ENCODE measurements around the gene ODAD3. TPM values are rescaled to one million over a fixed set of nuclear protein-coding genes. Genes with fewer than 3 reads are reported as not detected.
"Not testable (repeated sequence)": the region's sequence is repeated elsewhere in the genome, so short reads cannot be mapped to it uniquely, and the experiment has no call there.

ODAD3 gene
- total RNA-seq, 1 donor from 2014 or later, result 0.29 TPM

- H3K36me3 ChIP-seq (ENCODE audit: control insufficient read depth, insufficient read depth, low read length), result peaks cover 2% of the 10 kb centered on the region
- no peak for TF ChIP-seq CTCF (IDR thresholded peaks at IDR 0.05; ENCODE audit: insufficient read depth, low read length, poor library complexity, severe bottlenecking)
- H3K4me3 ChIP-seq (ENCODE audit: low read depth, low read length), result no peak overlapping the region
- no peaks in the 10 kb centered on the region for H3K27me3 ChIP-seq (ENCODE audit: control insufficient read depth, insufficient read depth, low read length)
- DNase-seq (ENCODE audit: low read depth), result no peak
Measured at GRCh38 chr19:11445141-11445540, 10.2 kb upstream of the ODAD3 start.

- Histone ChIP-seq H3K27me3 (ENCODE audit: control insufficient read depth, insufficient read depth, low read length) (no peaks in the 10 kb centered on the region), H3K4me3 (ENCODE audit: low read depth, low read length) (no peak overlapping the region), H3K36me3 (ENCODE audit: control insufficient read depth, insufficient read depth, low read length) (peaks cover 2% of the 10 kb centered on the region)
- DNase-seq (ENCODE audit: low read depth), result no peak
- no peak for TF ChIP-seq CTCF (IDR thresholded peaks at IDR 0.05; ENCODE audit: insufficient read depth, low read length, poor library complexity, severe bottlenecking)
Measured at GRCh38 chr19:11444059-11444458, 9.1 kb upstream of the ODAD3 start.

- no peak for TF ChIP-seq CTCF (IDR thresholded peaks at IDR 0.05; ENCODE audit: insufficient read depth, low read length, poor library complexity, severe bottlenecking)
- no peak for DNase-seq (ENCODE audit: low read depth)
- H3K36me3 ChIP-seq (ENCODE audit: control insufficient read depth, insufficient read depth, low read length), result peaks cover 5% of the 10 kb centered on the region
Measured at GRCh38 chr19:11437955-11438354, 3.0 kb upstream of the ODAD3 start.

GRCh38 chr19:11435833-11436313 lies 952 bp upstream of the ODAD3 start:
- Histone ChIP-seq H3K36me3 (ENCODE audit: control insufficient read depth, insufficient read depth, low read length) (peaks cover 5% of the 10 kb centered on the region), H3K4me3 (ENCODE audit: low read depth, low read length) (peak overlapping the region; percentile 77), H3K27me3 (ENCODE audit: control insufficient read depth, insufficient read depth, low read length) (no peaks in the 10 kb centered on the region)
- DNase-seq (ENCODE audit: low read depth), result no peak
- no peak for TF ChIP-seq CTCF (IDR thresholded peaks at IDR 0.05; ENCODE audit: insufficient read depth, low read length, poor library complexity, severe bottlenecking)

More at GRCh38 chr19:11437955-11438354, 3.0 kb upstream of the ODAD3 start:
- Histone ChIP-seq H3K27me3 (ENCODE audit: control insufficient read depth, insufficient read depth, low read length) (no peaks in the 10 kb centered on the region), H3K4me3 (ENCODE audit: low read depth, low read length) (no peak overlapping the region)

- Histone ChIP-seq H3K27me3 (ENCODE audit: control insufficient read depth, insufficient read depth, low read length) (no peaks in the 10 kb centered on the region), H3K36me3 (ENCODE audit: control insufficient read depth, insufficient read depth, low read length) (peaks cover 5% of the 10 kb centered on the region), H3K4me3 (ENCODE audit: low read depth, low read length) (peak overlapping the region; percentile 36)
- DNase-seq (ENCODE audit: low read depth), result no peak
- no peak for TF ChIP-seq CTCF (IDR thresholded peaks at IDR 0.05; ENCODE audit: insufficient read depth, low read length, poor library complexity, severe bottlenecking)
Measured at GRCh38 chr19:11434703-11435056, 241 bp downstream of the ODAD3 start.

GRCh38 chr19:11433526-11433925 lies 1.4 kb downstream of the ODAD3 start:
- H3K27me3 ChIP-seq (ENCODE audit: control insufficient read depth, insufficient read depth, low read length); H3K36me3 ChIP-seq (ENCODE audit: control insufficient read depth, insufficient read depth, low read length); DNase-seq (ENCODE audit: low read depth); H3K4me3 ChIP-seq (ENCODE audit: low read depth, low read length): not testable (repeated sequence)

Data from kidney epithelial cell (primary cell).